ENCODE measurements around the gene TENT5C.
A peak's percentile ranks its signal among the peaks of the same experiment; 100 is the strongest.

TENT5C gene

DNA sequence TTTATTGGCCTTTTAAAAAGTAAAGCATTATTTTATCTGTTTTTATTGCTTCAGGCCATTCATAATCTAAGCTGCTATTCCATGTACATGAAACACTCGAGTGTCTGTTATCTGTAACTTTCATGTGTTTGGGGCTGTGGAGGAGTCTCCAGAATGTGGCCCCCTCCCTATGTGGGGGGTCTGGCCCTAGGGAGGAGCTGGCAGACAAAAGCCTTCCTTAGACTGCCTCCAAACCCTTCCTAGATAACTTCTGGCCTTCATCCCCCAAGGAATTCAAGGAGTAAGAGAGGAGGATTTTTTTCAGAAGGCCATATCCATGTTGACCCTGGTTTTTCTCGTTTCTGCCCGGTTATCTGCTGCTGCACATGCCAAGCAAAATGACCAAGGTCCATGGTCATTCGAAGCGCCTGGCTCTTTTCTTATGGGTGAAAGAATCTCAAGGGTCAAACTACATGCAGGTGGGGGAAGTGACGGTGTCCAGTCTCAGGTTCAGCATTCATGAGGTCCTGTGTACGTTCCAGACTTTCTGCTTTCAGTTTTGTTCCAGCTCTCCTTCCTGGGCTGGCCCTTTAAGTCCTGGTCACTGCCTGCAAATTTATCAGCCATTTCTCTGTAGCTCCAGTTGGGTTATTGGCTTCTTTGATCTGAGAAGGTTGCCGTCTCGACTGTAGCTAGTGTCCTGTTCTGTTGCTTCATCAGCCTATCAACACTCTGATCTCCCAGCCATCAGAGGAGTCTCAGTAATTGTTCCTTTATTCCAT is 8.3 kb downstream of the TENT5C start:
- Histone ChIP-seq H3K79me1 (replicated peaks; ENCODE audit: low read length, poor library complexity, severe bottlenecking) (no peaks in the 10 kb centered on the region), H2AFZ (ENCODE audit: low read depth, low read length) (no peak overlapping the region), H3K23ac (ENCODE audit: low read length in 2 of 2) (peak overlapping the region in 1 of 2 experiments; percentile 51), H3K4me3 (ENCODE audit: insufficient read depth in 1 of 2, low read depth in 1 of 2, low read length in 2 of 2) (no peak overlapping the region), H3K9ac (ENCODE audit: low read length) (no peak overlapping the region), H3K27ac (ENCODE audit: low read length, poor library complexity, severe bottlenecking) (no peak overlapping the region), H3K36me3 (ENCODE audit: control insufficient read depth in 1 of 2, insufficient read depth in 2 of 2, low read depth in 1 of 2, low read length in 2 of 2) (no peaks in the 10 kb centered on the region), H3K27me3 (ENCODE audit: control insufficient read depth in 1 of 2, insufficient read depth in 1 of 2, low read length in 2 of 2) (peaks cover 7 to 9% of the 10 kb centered on the region in 2 experiments), H2AK5ac (ENCODE audit: low read length, severe bottlenecking) (no peak overlapping the region), H2BK12ac (ENCODE audit: low read length in 2 of 2) (peak overlapping the region; percentile 64 to 81), H3K18ac (ENCODE audit: low read depth in 1 of 2, low read length in 2 of 2) (peak overlapping the region in 1 of 2 experiments; percentile 41), H3K4me2 (ENCODE audit: low read length, poor library complexity, severe bottlenecking) (no peak overlapping the region), H4K8ac (ENCODE audit: low read length) (peak overlapping the region; percentile 45), H2BK5ac (ENCODE audit: low read depth, low read length, poor library complexity, severe bottlenecking) (no peak overlapping the region), H2BK15ac (ENCODE audit: low read depth, poor library complexity, severe bottlenecking) (no peak overlapping the region), H3K9me3 (ENCODE audit: control insufficient read depth, low read length) (no peaks in the 10 kb centered on the region), H3K4me1 (ENCODE audit: control insufficient read depth, insufficient read depth, low read depth, low read length) (no peaks in the 10 kb centered on the region), H3K14ac (ENCODE audit: low read length in 2 of 2) (no peak overlapping the region), H4K91ac (ENCODE audit: low read length) (no peak overlapping the region), H2BK120ac (ENCODE audit: low read depth, low read length) (no peak overlapping the region), H3K4ac (ENCODE audit: low read depth in 1 of 2, low read length in 2 of 2) (peak overlapping the region; percentile 13 to 38)
- DNase-seq, result peak; percentile 14
- 86% methylated on average over 8 of the region's 9 CpGs for WGBS

DNA sequence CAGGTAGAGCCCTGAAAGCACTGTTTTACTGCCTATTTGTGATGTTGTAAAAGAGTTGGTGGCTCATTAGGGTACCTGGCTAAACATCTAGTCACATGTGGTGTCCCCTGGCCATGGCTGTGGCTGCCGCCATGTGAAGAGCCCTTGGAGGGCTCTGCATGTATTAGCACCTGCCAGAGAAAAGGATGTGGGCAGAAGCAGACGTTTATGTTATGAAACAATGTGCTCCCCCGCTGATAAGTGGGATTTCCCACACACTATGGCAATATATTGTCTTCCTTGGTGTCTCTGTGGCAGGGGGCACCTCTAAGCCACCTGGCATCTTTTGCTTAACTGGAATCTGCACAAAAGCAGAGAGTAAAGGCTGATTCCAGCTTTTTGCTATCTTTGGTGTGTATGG is 9.6 kb downstream of the TENT5C start:
- Histone ChIP-seq H3K27me3 (ENCODE audit: control insufficient read depth in 1 of 2, insufficient read depth in 1 of 2, low read length in 2 of 2) (peaks cover 0 to 3% of the 10 kb centered on the region in 2 experiments), H3K4ac (ENCODE audit: low read depth in 1 of 2, low read length in 2 of 2) (no peak overlapping the region), H4K8ac (ENCODE audit: low read length) (no peak overlapping the region), H2BK15ac (ENCODE audit: low read depth, poor library complexity, severe bottlenecking) (no peak overlapping the region), H3K4me3 (ENCODE audit: insufficient read depth in 1 of 2, low read depth in 1 of 2, low read length in 2 of 2) (no peak overlapping the region), H3K23ac (ENCODE audit: low read length in 2 of 2) (no peak overlapping the region), H2BK12ac (ENCODE audit: low read length in 2 of 2) (no peak overlapping the region), H3K4me2 (ENCODE audit: low read length, poor library complexity, severe bottlenecking) (no peak overlapping the region), H3K9ac (ENCODE audit: low read length) (no peak overlapping the region), H2AFZ (ENCODE audit: low read depth, low read length) (no peak overlapping the region), H2AK5ac (ENCODE audit: low read length, severe bottlenecking) (no peak overlapping the region), H3K14ac (ENCODE audit: low read length in 2 of 2) (no peak overlapping the region), H3K79me1 (replicated peaks; ENCODE audit: low read length, poor library complexity, severe bottlenecking) (no peaks in the 10 kb centered on the region), H3K36me3 (ENCODE audit: control insufficient read depth in 1 of 2, insufficient read depth in 2 of 2, low read depth in 1 of 2, low read length in 2 of 2) (no peaks in the 10 kb centered on the region), H3K4me1 (ENCODE audit: control insufficient read depth, insufficient read depth, low read depth, low read length) (no peaks in the 10 kb centered on the region), H3K18ac (ENCODE audit: low read depth in 1 of 2, low read length in 2 of 2) (no peak overlapping the region), H2BK5ac (ENCODE audit: low read depth, low read length, poor library complexity, severe bottlenecking) (no peak overlapping the region), H3K27ac (ENCODE audit: low read length, poor library complexity, severe bottlenecking) (no peak overlapping the region), H4K91ac (ENCODE audit: low read length) (no peak overlapping the region), H3K9me3 (ENCODE audit: control insufficient read depth, low read length) (no peaks in the 10 kb centered on the region), H2BK120ac (ENCODE audit: low read depth, low read length) (no peak overlapping the region)
- DNase-seq, result no peak
- WGBS, result 83% methylated on average over 3 of the region's 3 CpGs

DNA sequence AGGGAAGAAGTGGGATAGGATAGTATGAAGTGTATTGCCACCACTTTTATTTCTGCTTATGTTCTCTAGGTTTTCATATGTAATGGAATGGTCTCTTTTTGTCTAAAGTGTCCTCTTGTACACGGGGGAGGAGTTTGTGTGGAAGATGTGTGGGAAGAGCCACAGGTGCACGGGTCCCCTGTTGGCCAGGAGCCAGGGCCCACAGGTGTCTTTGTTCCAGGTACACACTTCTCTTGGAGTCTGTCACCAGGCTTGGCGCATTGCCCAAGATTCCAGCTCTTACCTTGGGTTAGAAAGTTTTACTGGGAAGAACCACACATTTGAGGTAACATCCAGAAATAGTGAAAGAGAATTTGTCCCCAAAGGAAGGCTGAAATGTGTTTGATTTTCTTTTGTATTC is 10.5 kb downstream of the TENT5C start:
- Histone ChIP-seq H3K27ac (ENCODE audit: low read length, poor library complexity, severe bottlenecking) (no peak overlapping the region), H3K23ac (ENCODE audit: low read length in 2 of 2) (no peak overlapping the region), H2AK5ac (ENCODE audit: low read length, severe bottlenecking) (no peak overlapping the region), H3K18ac (ENCODE audit: low read depth in 1 of 2, low read length in 2 of 2) (no peak overlapping the region), H2BK120ac (ENCODE audit: low read depth, low read length) (no peak overlapping the region), H3K4ac (ENCODE audit: low read depth in 1 of 2, low read length in 2 of 2) (no peak overlapping the region), H3K4me3 (ENCODE audit: insufficient read depth in 1 of 2, low read depth in 1 of 2, low read length in 2 of 2) (no peak overlapping the region), H2AFZ (ENCODE audit: low read depth, low read length) (no peak overlapping the region), H2BK5ac (ENCODE audit: low read depth, low read length, poor library complexity, severe bottlenecking) (no peak overlapping the region), H3K4me2 (ENCODE audit: low read length, poor library complexity, severe bottlenecking) (no peak overlapping the region), H3K4me1 (ENCODE audit: control insufficient read depth, insufficient read depth, low read depth, low read length) (no peaks in the 10 kb centered on the region), H3K14ac (ENCODE audit: low read length in 2 of 2) (no peak overlapping the region), H3K36me3 (ENCODE audit: control insufficient read depth in 1 of 2, insufficient read depth in 2 of 2, low read depth in 1 of 2, low read length in 2 of 2) (no peaks in the 10 kb centered on the region), H2BK12ac (ENCODE audit: low read length in 2 of 2) (no peak overlapping the region), H4K91ac (ENCODE audit: low read length) (no peak overlapping the region), H2BK15ac (ENCODE audit: low read depth, poor library complexity, severe bottlenecking) (no peak overlapping the region), H4K8ac (ENCODE audit: low read length) (no peak overlapping the region), H3K79me1 (replicated peaks; ENCODE audit: low read length, poor library complexity, severe bottlenecking) (no peaks in the 10 kb centered on the region), H3K9me3 (ENCODE audit: control insufficient read depth, low read length) (no peaks in the 10 kb centered on the region), H3K9ac (ENCODE audit: low read length) (no peak overlapping the region), H3K27me3 (ENCODE audit: control insufficient read depth in 1 of 2, insufficient read depth in 1 of 2, low read length in 2 of 2) (peaks cover 0 to 5% of the 10 kb centered on the region in 2 experiments)
- 94% methylated on average over 3 of the region's 3 CpGs for WGBS
- no peak for DNase-seq

DNA sequence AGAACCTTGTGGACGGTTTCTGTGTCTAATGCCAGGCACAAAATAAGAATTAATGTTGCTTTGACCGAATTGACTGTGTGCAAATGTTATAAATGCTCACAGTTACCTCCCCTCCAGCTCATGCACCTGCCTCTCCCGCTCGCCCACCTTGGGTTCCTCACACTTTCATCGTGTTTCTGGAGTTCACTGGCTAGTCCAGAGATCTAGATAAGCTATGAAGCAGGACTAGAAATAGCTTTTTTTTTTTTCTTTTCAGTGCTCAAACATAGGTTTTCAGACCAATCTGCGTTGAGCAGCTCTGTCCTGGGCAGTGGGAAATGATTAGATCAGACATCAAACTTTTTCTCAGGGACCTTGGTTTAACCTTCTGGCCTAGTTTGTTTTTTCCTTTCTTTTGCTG is 11.1 kb downstream of the TENT5C start:
- H3K14ac ChIP-seq (ENCODE audit: low read length in 2 of 2), result no peak overlapping the region
- no peak overlapping the region for H3K27ac ChIP-seq (ENCODE audit: low read length, poor library complexity, severe bottlenecking)
- no peak overlapping the region for H2BK5ac ChIP-seq (ENCODE audit: low read depth, low read length, poor library complexity, severe bottlenecking)
- no peak overlapping the region for H2AFZ ChIP-seq (ENCODE audit: low read depth, low read length)
- H3K4me3 ChIP-seq (ENCODE audit: insufficient read depth in 1 of 2, low read depth in 1 of 2, low read length in 2 of 2), result no peak overlapping the region
- 92% methylated on average over 6 of the region's 6 CpGs for WGBS
- H3K4ac ChIP-seq (ENCODE audit: low read depth in 1 of 2, low read length in 2 of 2), result no peak overlapping the region
- H2AK5ac ChIP-seq (ENCODE audit: low read length, severe bottlenecking), result no peak overlapping the region
- DNase-seq, result no peak
- H3K9ac ChIP-seq (ENCODE audit: low read length), result no peak overlapping the region
- no peak overlapping the region for H2BK12ac ChIP-seq (ENCODE audit: low read length in 2 of 2)
- peaks cover 0 to 9% of the 10 kb centered on the region in 2 experiments for H3K27me3 ChIP-seq (ENCODE audit: control insufficient read depth in 1 of 2, insufficient read depth in 1 of 2, low read length in 2 of 2)
- no peaks in the 10 kb centered on the region for H3K4me1 ChIP-seq (ENCODE audit: control insufficient read depth, insufficient read depth, low read depth, low read length)
- no peak overlapping the region for H3K18ac ChIP-seq (ENCODE audit: low read depth in 1 of 2, low read length in 2 of 2)
- H3K9me3 ChIP-seq (ENCODE audit: control insufficient read depth, low read length), result no peaks in the 10 kb centered on the region
- no peaks in the 10 kb centered on the region for H3K79me1 ChIP-seq (replicated peaks; ENCODE audit: low read length, poor library complexity, severe bottlenecking)
- no peak overlapping the region for H4K8ac ChIP-seq (ENCODE audit: low read length)
- H3K36me3 ChIP-seq (ENCODE audit: control insufficient read depth in 1 of 2, insufficient read depth in 2 of 2, low read depth in 1 of 2, low read length in 2 of 2), result no peaks in the 10 kb centered on the region
- no peak overlapping the region for H3K4me2 ChIP-seq (ENCODE audit: low read length, poor library complexity, severe bottlenecking)
- no peak overlapping the region for H4K91ac ChIP-seq (ENCODE audit: low read length)
- no peak overlapping the region for H3K23ac ChIP-seq (ENCODE audit: low read length in 2 of 2)
- H2BK120ac ChIP-seq (ENCODE audit: low read depth, low read length), result no peak overlapping the region
- no peak overlapping the region for H2BK15ac ChIP-seq (ENCODE audit: low read depth, poor library complexity, severe bottlenecking)

All from mesenchymal stem cell (in vitro differentiated cells and primary cell).